K562 (cell line): Measurements from ENCODE around the gene SYS1. TPM values are rescaled to one million over a fixed set of nuclear protein-coding genes. Genes with fewer than 3 reads are reported as not detected.

ENCODE experiments used
- ATAC-seq: fragments of 200-7000 bp; cut with Tn5 transposase; 3 replicates; pipeline ENCODE4 v1.9.1; 2020; ENCODE audit warnings: moderate library complexity
- BruUV-seq: library from RNA; stranded (reverse); fragments of 400-500 nt; replicated peaks from 2 replicates; lab custom pipeline; 2021; lab: Mats Ljungman, UMichigan
- CTCF ChIA-PET: fragments of 300-600 bp; formaldehyde crosslinking; extraction: SDS; loops from one replicate; lab custom pipeline; 2021; ENCODE audit warnings: low intra/inter-chr PET ratio; lab: Yijun Ruan, JAX
- POLR2A ChIA-PET: fragments of 300-600, 350-650 bp; sonication (Branson Sonifier 250); formaldehyde crosslinking; extraction: SDS; loops from one replicate; lab custom pipeline; 2021; ENCODE audit warnings: antibody characterized with exemption, inconsistent platforms; lab: Yijun Ruan, JAX
- DNase-seq, 4 experiments: peaks; one replicate each; pipeline versions ENCODE4 v3.0.0 to v3.0.0-alpha.2; 2011 to 2018; ENCODE audit warnings: low spot score in 3 of 4, mixed read lengths in 3 of 4; ENCODE audit errors: extremely low read depth in 1 of 4
- FAIRE-seq: peaks from 2 replicates; lab custom pipeline; 2011; peaks lifted over from hg19 to GRCh38; lab: Jason Lieb, UNC
- H2AFZ ChIP-seq: 2 replicates; pipeline ENCODE4 v1.6.0; 2011; ENCODE audit warnings: low read depth, low read length, control low read depth, inconsistent platforms
- H3K27ac ChIP-seq: fragments of 200-600 bp; 3 replicates; pipeline ENCODE4 v1.8.0; 2011; ENCODE audit warnings: low read depth, mild to moderate bottlenecking, control low read depth, inconsistent platforms, low read length, moderate library complexity, mixed read lengths; ENCODE audit errors: extremely low read depth
- H3K27me3 ChIP-seq, 2 experiments: fragments of 300-600 bp in 1 of 2; 2 replicates in 1 of 2; 3 replicates in 1 of 2; pipeline versions ENCODE4 v1.6.0 to v1.8.0; 2011; ENCODE audit warnings: inconsistent platforms in 2 of 2, low read length in 2 of 2, mild to moderate bottlenecking in 1 of 2, mixed read lengths in 1 of 2, moderate library complexity in 1 of 2; ENCODE audit not compliant: control insufficient read depth in 2 of 2, insufficient read depth in 2 of 2
- H3K36me3 ChIP-seq: fragments of 300-600 bp; 3 replicates; pipeline ENCODE4 v1.8.0; 2011; ENCODE audit warnings: mild to moderate bottlenecking, low read length, inconsistent platforms; ENCODE audit not compliant: control insufficient read depth, insufficient read depth
- H3K4me1 ChIP-seq, 2 experiments: fragments of 200-600 bp in 1 of 2; replicated peaks in 1 of 2; 2 replicates in 1 of 2; 3 replicates in 1 of 2; pipeline versions ENCODE4 v1.5.1 to v1.8.0; 2011; ENCODE audit warnings: inconsistent platforms in 2 of 2, low read length in 2 of 2, mild to moderate bottlenecking in 1 of 2, mixed read lengths in 1 of 2, moderate library complexity in 1 of 2; ENCODE audit not compliant: control insufficient read depth in 2 of 2, insufficient read depth in 2 of 2
- H3K4me2 ChIP-seq: 2 replicates; pipeline ENCODE4 v1.6.1; 2011; ENCODE audit warnings: low read length, control low read depth, inconsistent platforms, mixed read lengths; ENCODE audit not compliant: insufficient read depth
- H3K4me3 ChIP-seq: fragments of 200-600 bp; sonication (generic), shearing (Covaris generic); 2 replicates; pipeline ENCODE4 v1.5.1; 2016; ENCODE audit warnings: control low read depth, inconsistent platforms
- H3K79me2 ChIP-seq: fragments of 200-600 bp; 3 replicates; pipeline ENCODE4 v1.8.0; 2011; ENCODE audit warnings: low read length, inconsistent platforms; ENCODE audit not compliant: control insufficient read depth, insufficient read depth
- H3K9ac ChIP-seq, 2 experiments: 2 replicates each; pipeline versions ENCODE4 v1.6.0 to v1.6.1; 2011; ENCODE audit warnings: low read depth in 2 of 2, low read length in 2 of 2, control low read depth in 1 of 2, inconsistent platforms in 1 of 2, mild to moderate bottlenecking in 1 of 2, mixed read lengths in 1 of 2; ENCODE audit not compliant: insufficient read depth in 1 of 2
- H3K9me1 ChIP-seq: one replicate; pipeline ENCODE4 v1.6.0; 2011; ENCODE audit warnings: inconsistent platforms, mild to moderate bottlenecking, low read length, moderate library complexity; ENCODE audit not compliant: control insufficient read depth, insufficient read depth
- H3K9me3 ChIP-seq: replicated peaks from 2 replicates; pipeline ENCODE4 v1.5.1; 2011; ENCODE audit warnings: low read depth, low read length, inconsistent platforms; ENCODE audit not compliant: control insufficient read depth, insufficient read depth
- H4K20me1 ChIP-seq: replicated peaks from 2 replicates; pipeline ENCODE4 v1.6.1; 2011; ENCODE audit warnings: low read length, inconsistent platforms, mixed read lengths; ENCODE audit not compliant: control insufficient read depth, insufficient read depth
- PTRF ChIP-seq: fragments of 450-650 bp; IDR thresholded peaks from 2 replicates; pipeline ENCODE4 v1.6.1; 2016; ENCODE audit warnings: mild to moderate bottlenecking, missing genetic modification characterization, missing compliant biosample characterization
- SRF ChIP-seq, 2 experiments: fragments of 250-450, 450-650 bp in 1 of 2; sonication (Bioruptor Pico) in 1 of 2; sonication (generic) in 1 of 2; formaldehyde crosslinking; IDR thresholded peaks; 2 replicates each; pipeline versions ENCODE4 v1.5.0 to v1.5.1; 2020 to 2022; ENCODE audit warnings: mild to moderate bottlenecking in 1 of 2, missing genetic modification reagents in 1 of 2
- STAG1 ChIP-seq: sonication (generic); formaldehyde crosslinking; IDR thresholded peaks from 2 replicates; pipeline ENCODE4 v1.5.0; 2020; ENCODE audit warnings: missing genetic modification reagents, borderline replicate concordance
- TEAD2 ChIP-seq: fragments of 450-650 bp; IDR thresholded peaks from 2 replicates; pipeline ENCODE4 v1.6.1; 2016; ENCODE audit warnings: missing genetic modification characterization, control low read depth, missing compliant biosample characterization
- WGBS: fragments of 100-300 bp; shearing (Covaris generic); methylation state at CpG from one replicate; pipeline ENCODE4 v1.1.6; 2016; ENCODE audit warnings: low coverage, mixed read lengths; ENCODE audit not compliant: insufficient coverage; ENCODE audit errors: missing lambda C conversion rate; 5-methylcytosine and 5-hydroxymethylcytosine counted together
- in situ Hi-C: fragments of 300-500 bp; cut with MboI; formaldehyde crosslinking; loops from 4 replicates; pipeline ENCODE4 v1.15.0; 2018; ENCODE audit warnings: inconsistent platforms, mixed read lengths
- intact Hi-C: fragments of 100-400 bp; cut with micrococcal nuclease; formaldehyde crosslinking; loops from 2 replicates; pipeline ENCODE4 v1.14.2; 2022
- polyA plus RNA-seq, 8 experiments: library from polyadenylated mRNA; depleted of rRNA in 4 of 8; stranded (reverse) in 5 of 8; unstranded in 3 of 8; fragments of >200 nt; fragmentation: Nextera tagmentation in 2 of 8; fragmentation: Illumina TruSeq in 1 of 8; extraction: Ambion mirVana in 2 of 8; extraction: Trizol in 1 of 8; gene quantifications; 2 replicates each; pipeline versions ENCODE4 v1.2.1 to v1.2.3, GENCODE V29; 2011 to 2014; ENCODE audit warnings: inconsistent platforms in 1 of 8, missing spikeins in 1 of 8
- total RNA-seq, 7 experiments: library from RNA; depleted of rRNA in 6 of 7; stranded (reverse); fragments of >200 nt in 6 of 7; fragmentation: Illumina TruSeq in 2 of 7; extraction: Trizol in 2 of 7; gene quantifications; 2 replicates each; pipeline versions ENCODE4 v1.2.1 to v1.2.3, GENCODE V29; 2011 to 2021; ENCODE audit warnings: low replicate concordance in 1 of 7
- TF ChIP-seq, protein P1 (sequence below): sonication (generic); formaldehyde crosslinking; IDR thresholded peaks from 2 replicates; pipeline ENCODE4 v1.8.1; 2023; ENCODE audit warnings: missing genetic modification reagents, mild to moderate bottlenecking, borderline replicate concordance

SYS1 gene
- total and polyA plus RNA-seq, 9 of the 15 experiments (the other 6 are each of a cell fraction or from before 2014, with no cell fraction given) = 11.1 to 25.2 (median 17.5) TPM

DNA sequence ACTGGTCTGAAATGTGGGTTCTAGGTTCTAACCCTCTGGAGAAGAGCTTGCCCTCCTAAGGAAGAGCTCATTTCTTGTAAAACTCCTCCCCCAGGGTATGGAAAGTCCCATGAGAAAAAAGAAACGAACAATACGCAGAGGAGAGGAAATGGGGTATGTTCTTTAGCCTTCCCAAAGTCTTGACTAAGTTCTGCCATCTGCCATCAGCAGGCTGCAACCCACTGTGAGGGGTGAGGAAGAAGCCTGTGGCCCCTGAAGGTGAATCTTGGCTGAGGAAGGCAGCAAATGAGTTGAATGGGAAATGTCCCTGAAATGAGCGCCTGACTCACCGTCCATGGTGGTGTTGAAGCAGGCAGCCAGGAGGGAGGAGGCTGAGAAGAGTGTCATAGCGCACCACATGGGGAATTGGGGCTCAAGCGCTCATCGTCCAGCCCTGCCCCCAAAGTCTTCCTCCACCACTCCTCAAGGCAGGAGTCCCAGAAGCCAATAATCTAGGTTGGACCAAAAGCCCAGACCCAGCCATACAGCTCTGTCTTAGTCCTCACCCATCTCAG lies 44.5 kb upstream of the SYS1 start:
- CTCF ChIA-PET = interaction anchor here (0.6 to 2.3 kb wide), 6 partner anchors 55 to 452 kb away, joined by 3 to 23 read pairs (median 5); no protein-coding TSS in a partner anchor
- peaks cover 4 to 16% of the 10 kb centered on the region in 2 experiments; a peak in 4 of 5 replicates for H3K4me1 ChIP-seq
- TF ChIP-seq SRF (CRISPR knock-in tag; IDR thresholded peaks at IDR 0.05) (no peak), PTRF (tag) (no peak), STAG1 (CRISPR knock-in tag) (no peak), TEAD2 (tag) (no peak)
- TF ChIP-seq, protein P1, sequence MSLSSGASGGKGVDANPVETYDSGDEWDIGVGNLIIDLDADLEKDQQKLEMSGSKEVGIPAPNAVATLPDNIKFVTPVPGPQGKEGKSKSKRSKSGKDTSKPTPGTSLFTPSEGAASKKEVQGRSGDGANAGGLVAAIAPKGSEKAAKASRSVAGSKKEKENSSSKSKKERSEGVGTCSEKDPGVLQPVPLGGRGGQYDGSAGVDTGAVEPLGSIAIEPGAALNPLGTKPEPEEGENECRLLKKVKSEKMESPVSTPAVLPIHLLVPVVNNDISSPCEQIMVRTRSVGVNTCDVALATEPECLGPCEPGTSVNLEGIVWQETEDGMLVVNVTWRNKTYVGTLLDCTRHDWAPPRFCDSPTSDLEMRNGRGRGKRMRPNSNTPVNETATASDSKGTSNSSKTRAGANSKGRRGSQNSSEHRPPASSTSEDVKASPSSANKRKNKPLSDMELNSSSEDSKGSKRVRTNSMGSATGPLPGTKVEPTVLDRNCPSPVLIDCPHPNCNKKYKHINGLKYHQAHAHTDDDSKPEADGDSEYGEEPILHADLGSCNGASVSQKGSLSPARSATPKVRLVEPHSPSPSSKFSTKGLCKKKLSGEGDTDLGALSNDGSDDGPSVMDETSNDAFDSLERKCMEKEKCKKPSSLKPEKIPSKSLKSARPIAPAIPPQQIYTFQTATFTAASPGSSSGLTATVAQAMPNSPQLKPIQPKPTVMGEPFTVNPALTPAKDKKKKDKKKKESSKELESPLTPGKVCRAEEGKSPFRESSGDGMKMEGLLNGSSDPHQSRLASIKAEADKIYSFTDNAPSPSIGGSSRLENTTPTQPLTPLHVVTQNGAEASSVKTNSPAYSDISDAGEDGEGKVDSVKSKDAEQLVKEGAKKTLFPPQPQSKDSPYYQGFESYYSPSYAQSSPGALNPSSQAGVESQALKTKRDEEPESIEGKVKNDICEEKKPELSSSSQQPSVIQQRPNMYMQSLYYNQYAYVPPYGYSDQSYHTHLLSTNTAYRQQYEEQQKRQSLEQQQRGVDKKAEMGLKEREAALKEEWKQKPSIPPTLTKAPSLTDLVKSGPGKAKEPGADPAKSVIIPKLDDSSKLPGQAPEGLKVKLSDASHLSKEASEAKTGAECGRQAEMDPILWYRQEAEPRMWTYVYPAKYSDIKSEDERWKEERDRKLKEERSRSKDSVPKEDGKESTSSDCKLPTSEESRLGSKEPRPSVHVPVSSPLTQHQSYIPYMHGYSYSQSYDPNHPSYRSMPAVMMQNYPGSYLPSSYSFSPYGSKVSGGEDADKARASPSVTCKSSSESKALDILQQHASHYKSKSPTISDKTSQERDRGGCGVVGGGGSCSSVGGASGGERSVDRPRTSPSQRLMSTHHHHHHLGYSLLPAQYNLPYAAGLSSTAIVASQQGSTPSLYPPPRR (CRISPR knock-in tag) = no peak
- TF ChIP-seq, all 486 proteins: peak for 0
- no TSS peak for BruUV-seq
- ATAC-seq (no peak), DNase-seq (no peak), FAIRE-seq (no peak)
- H3K27me3 ChIP-seq = peaks cover 10 to 30% of the 10 kb centered on the region in 2 experiments; a peak in 4 of 5 replicates
- H3K4me2 ChIP-seq = no peak overlapping the region; the same call in 1 of the 2 replicates
- 0% methylated on average over 7 of the region's 7 CpGs for WGBS
- intact Hi-C loops = loop anchor here (10.0 kb wide), 1 partner anchor 226 kb away; the partner anchor contains the start of gene EPPIN
- H3K9me3 ChIP-seq = no peaks in the 10 kb centered on the region
- no peak overlapping the region for H3K27ac ChIP-seq
- no peaks in the 10 kb centered on the region for H3K36me3 ChIP-seq
- POLR2A ChIA-PET = interaction anchor here (0.7 to 1.5 kb wide), 4 partner anchors 19 to 452 kb away, joined by 3 to 5 read pairs (median 4); no protein-coding TSS in a partner anchor
- no peak overlapping the region for H3K4me3 ChIP-seq
- in situ Hi-C loops = no loop called here
- H3K9me1 ChIP-seq = no peaks in the 10 kb centered on the region
- H4K20me1 ChIP-seq = no peaks in the 10 kb centered on the region; the same call in 1 of the 2 replicates
- H3K79me2 ChIP-seq = no peaks in the 10 kb centered on the region
- H3K9ac ChIP-seq = no peak overlapping the region
- no peak overlapping the region for H2AFZ ChIP-seq
